HuH-7 (cell line): ENCODE measurements around the gene ONECUT2.

ENCODE experiments used
- DNase-seq: peaks from one replicate; pipeline ENCODE4 v3.0.0; 2011; ENCODE audit warnings: low spot score

The ONECUT2 gene

GRCh38 chr18:57529151-57529550, 94.0 kb downstream of the ONECUT2 start:
- DNase-seq: no peak

- peak; percentile 30 for DNase-seq
Measured at GRCh38 chr18:57533006-57533867, 98.1 kb downstream of the ONECUT2 start.

- no peak for DNase-seq
Measured at GRCh38 chr18:57533868-57534510, 98.8 kb downstream of the ONECUT2 start.

GRCh38 chr18:57534511-57534909, 99.3 kb downstream of the ONECUT2 start:
- DNase-seq: no peak

- DNase-seq: no peak
Measured at GRCh38 chr18:57538614-57539013, 103.4 kb downstream of the ONECUT2 start.

GRCh38 chr18:57539702-57540101, 104.5 kb downstream of the ONECUT2 start:
- no peak for DNase-seq
